ENCODE results near the gene RHBDF2.
A peak's percentile ranks its signal among the peaks of the same experiment; 100 is the strongest.

DNA sequence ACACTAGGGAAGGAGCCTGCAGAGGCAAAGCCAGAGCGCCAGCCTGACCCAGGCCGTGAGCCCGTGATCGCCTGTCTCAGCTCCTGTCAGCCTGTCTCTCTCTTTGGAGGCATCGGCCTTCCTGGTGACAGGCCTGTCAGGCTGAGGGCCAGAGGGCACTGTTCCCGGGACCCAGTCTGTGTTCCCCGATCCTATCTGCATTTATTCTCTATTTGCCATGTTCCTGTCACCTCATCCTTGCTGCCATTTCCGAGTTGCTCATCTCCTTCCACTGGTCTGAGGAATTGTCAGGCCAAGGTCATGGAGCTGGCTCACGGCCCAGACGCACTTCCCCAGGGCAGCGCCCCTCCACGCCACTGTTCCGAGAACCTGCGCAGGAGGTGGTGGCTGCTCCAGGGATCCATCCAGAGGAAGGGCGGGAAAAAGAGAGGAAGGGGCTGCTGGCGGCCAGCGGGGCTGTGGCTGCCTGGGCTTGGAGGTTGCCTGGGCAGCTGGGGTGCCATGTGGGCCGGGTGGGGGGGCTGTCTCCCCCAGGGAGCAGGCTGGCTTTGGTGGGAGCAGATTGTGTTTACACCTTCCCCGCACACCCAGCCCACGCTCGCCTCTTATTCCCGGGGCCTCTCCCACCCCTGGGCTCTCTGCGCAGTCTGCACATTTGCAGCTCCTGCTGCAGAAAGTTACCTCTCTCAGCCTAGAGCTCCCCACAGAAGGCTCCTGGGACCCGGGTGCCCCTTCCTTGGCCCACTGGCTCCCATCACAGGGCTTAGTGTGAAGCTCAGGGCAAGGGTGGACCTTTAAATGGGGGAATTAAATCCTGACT is 43.5 kb upstream of the RHBDF2 start:
- TF ChIP-seq, protein P1, sequence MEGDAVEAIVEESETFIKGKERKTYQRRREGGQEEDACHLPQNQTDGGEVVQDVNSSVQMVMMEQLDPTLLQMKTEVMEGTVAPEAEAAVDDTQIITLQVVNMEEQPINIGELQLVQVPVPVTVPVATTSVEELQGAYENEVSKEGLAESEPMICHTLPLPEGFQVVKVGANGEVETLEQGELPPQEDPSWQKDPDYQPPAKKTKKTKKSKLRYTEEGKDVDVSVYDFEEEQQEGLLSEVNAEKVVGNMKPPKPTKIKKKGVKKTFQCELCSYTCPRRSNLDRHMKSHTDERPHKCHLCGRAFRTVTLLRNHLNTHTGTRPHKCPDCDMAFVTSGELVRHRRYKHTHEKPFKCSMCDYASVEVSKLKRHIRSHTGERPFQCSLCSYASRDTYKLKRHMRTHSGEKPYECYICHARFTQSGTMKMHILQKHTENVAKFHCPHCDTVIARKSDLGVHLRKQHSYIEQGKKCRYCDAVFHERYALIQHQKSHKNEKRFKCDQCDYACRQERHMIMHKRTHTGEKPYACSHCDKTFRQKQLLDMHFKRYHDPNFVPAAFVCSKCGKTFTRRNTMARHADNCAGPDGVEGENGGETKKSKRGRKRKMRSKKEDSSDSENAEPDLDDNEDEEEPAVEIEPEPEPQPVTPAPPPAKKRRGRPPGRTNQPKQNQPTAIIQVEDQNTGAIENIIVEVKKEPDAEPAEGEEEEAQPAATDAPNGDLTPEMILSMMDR (IDR thresholded peaks at IDR 0.05): no peak
- peak in 1 of 2 donors; percentile 25 for TF ChIP-seq POLR2AphosphoS5 (IDR thresholded peaks at IDR 0.05; ENCODE audit: insufficient read depth in 1 of 2, low read depth in 1 of 2)
